H9 (cell line): ENCODE results near the gene ADGRB3. TPM values are rescaled to one million over a fixed set of nuclear protein-coding genes. Genes with fewer than 3 reads are reported as not detected.

Experiments used
- DNase-seq: peaks from one replicate; pipeline ENCODE4 v3.0.0-alpha.2; 2017
- H2AFZ ChIP-seq: one replicate; pipeline ENCODE4 v1.6.1; 2013; ENCODE audit warnings: mild to moderate bottlenecking, low read length, control low read depth, moderate library complexity
- H2AK5ac ChIP-seq: 2 replicates; pipeline ENCODE4 v1.6.1; 2013; ENCODE audit warnings: low read length, control low read depth, mixed read lengths; ENCODE audit not compliant: insufficient read length
- H2BK120ac ChIP-seq: one replicate; pipeline ENCODE4 v1.6.1; 2013; ENCODE audit warnings: low read depth, mild to moderate bottlenecking, low read length, control low read depth, inconsistent platforms; ENCODE audit not compliant: poor library complexity, severe bottlenecking
- H2BK12ac ChIP-seq: 2 replicates; pipeline ENCODE4 v1.6.1; 2013; ENCODE audit warnings: low read length, control low read depth, mixed read lengths, low read depth; ENCODE audit not compliant: insufficient read length
- H2BK15ac ChIP-seq: 2 replicates; pipeline ENCODE4 v1.6.1; 2013; ENCODE audit warnings: low read depth, low read length, control low read depth
- H2BK20ac ChIP-seq: one replicate; pipeline ENCODE4 v1.6.1; 2013; ENCODE audit warnings: low read depth, mild to moderate bottlenecking, low read length, control low read depth, inconsistent platforms; ENCODE audit not compliant: poor library complexity, severe bottlenecking
- H2BK5ac ChIP-seq: 2 replicates; pipeline ENCODE4 v1.6.1; 2013; ENCODE audit warnings: low read length, control low read depth, mixed read lengths; ENCODE audit not compliant: insufficient read length
- H3K14ac ChIP-seq: 2 replicates; pipeline ENCODE4 v1.6.1; 2013; ENCODE audit warnings: low read length, control low read depth; ENCODE audit not compliant: insufficient read depth
- H3K18ac ChIP-seq: 2 replicates; pipeline ENCODE4 v1.6.1; 2013; ENCODE audit warnings: low read depth, mild to moderate bottlenecking, mixed read lengths, low read length, control low read depth; ENCODE audit not compliant: insufficient read length
- H3K23ac ChIP-seq: 2 replicates; pipeline ENCODE4 v1.6.1; 2013; ENCODE audit warnings: low read length, control low read depth, mixed read lengths, low read depth; ENCODE audit not compliant: insufficient read length
- H3K23me2 ChIP-seq: 2 replicates; pipeline ENCODE4 v1.6.1; 2013; ENCODE audit warnings: low read depth, mild to moderate bottlenecking, mixed read lengths, low read length, control low read depth; ENCODE audit not compliant: insufficient read length, poor library complexity, severe bottlenecking
- H3K27ac ChIP-seq: 2 replicates; pipeline ENCODE4 v1.5.1; 2013; ENCODE audit warnings: low read length, control low read depth, mixed read lengths, low read depth; ENCODE audit not compliant: insufficient read length
- H3K27me3 ChIP-seq: 2 replicates; pipeline ENCODE4 v1.6.1; 2013; ENCODE audit warnings: low read length, control low read depth, inconsistent platforms; ENCODE audit not compliant: insufficient read depth
- H3K4ac ChIP-seq: 2 replicates; pipeline ENCODE4 v1.6.1; 2013; ENCODE audit warnings: low read depth, mild to moderate bottlenecking, control low read depth, inconsistent platforms, low read length, moderate library complexity
- H3K4me1 ChIP-seq: 2 replicates; pipeline ENCODE4 v1.6.1; 2013; ENCODE audit warnings: low read length, control low read depth, inconsistent platforms; ENCODE audit not compliant: insufficient read depth
- H3K4me2 ChIP-seq: 2 replicates; pipeline ENCODE4 v1.6.1; 2013; ENCODE audit warnings: low read length, control low read depth, mixed read lengths; ENCODE audit not compliant: insufficient read length, insufficient read depth
- H3K56ac ChIP-seq: 2 replicates; pipeline ENCODE4 v1.6.1; 2013; ENCODE audit warnings: low read depth, mild to moderate bottlenecking, mixed read lengths, low read length, control low read depth; ENCODE audit not compliant: insufficient read length
- H3K79me1 ChIP-seq: 2 replicates; pipeline ENCODE4 v1.6.1; 2013; ENCODE audit warnings: low read depth, mild to moderate bottlenecking, moderate library complexity, low read length, control low read depth, inconsistent platforms; ENCODE audit not compliant: insufficient read depth, poor library complexity, severe bottlenecking
- H3K79me2 ChIP-seq: 2 replicates; pipeline ENCODE4 v1.6.1; 2013; ENCODE audit warnings: low read length, control low read depth, inconsistent platforms; ENCODE audit not compliant: insufficient read depth
- H3K9ac ChIP-seq: 2 replicates; pipeline ENCODE4 v1.6.1; 2013; ENCODE audit warnings: low read length, control low read depth, mixed read lengths; ENCODE audit not compliant: insufficient read length; ENCODE audit errors: extremely low read depth
- H3K9me3 ChIP-seq: one replicate; pipeline ENCODE4 v1.6.1; 2013; ENCODE audit warnings: low read depth, low read length, inconsistent platforms; ENCODE audit not compliant: control insufficient read depth
- H3T11ph ChIP-seq: one replicate; pipeline ENCODE4 v1.6.1; 2013; ENCODE audit warnings: mild to moderate bottlenecking, low read length, control low read depth, inconsistent platforms
- H4K20me1 ChIP-seq: one replicate; pipeline ENCODE4 v1.6.1; 2013; ENCODE audit not compliant: control insufficient read depth, insufficient read length, insufficient read depth
- H4K5ac ChIP-seq: 2 replicates; pipeline ENCODE4 v1.6.1; 2013; ENCODE audit warnings: low read depth, mild to moderate bottlenecking, mixed read lengths, low read length, control low read depth; ENCODE audit not compliant: insufficient read length
- H4K8ac ChIP-seq: replicated peaks from 2 replicates; pipeline ENCODE4 v1.6.1; 2013; ENCODE audit warnings: low read length, control low read depth, mixed read lengths, low read depth; ENCODE audit not compliant: insufficient read length
- H4K91ac ChIP-seq: 2 replicates; pipeline ENCODE4 v1.6.1; 2013; ENCODE audit warnings: low read depth, mild to moderate bottlenecking, moderate library complexity, mixed read lengths, low read length, control low read depth; ENCODE audit not compliant: insufficient read length
- H3K27ac Mint-ChIP-seq, 3 experiments: 2 replicates in 2 of 3; 3 replicates in 1 of 3; pipeline ENCODE4 v1.8.0; 2020 to 2021; ENCODE audit warnings: mixed read lengths in 3 of 3, mild to moderate bottlenecking in 1 of 3, moderate library complexity in 1 of 3
- H3K27me3 Mint-ChIP-seq: 2 replicates; pipeline ENCODE4 v1.8.0; 2021; ENCODE audit warnings: low read depth, mild to moderate bottlenecking, moderate library complexity, mixed read lengths
- H3K36me3 Mint-ChIP-seq, 3 experiments: 2 replicates in 2 of 3; 3 replicates in 1 of 3; pipeline ENCODE4 v1.8.0; 2020 to 2021; ENCODE audit warnings: low read depth in 3 of 3, mixed read lengths in 3 of 3; ENCODE audit not compliant: insufficient read depth in 1 of 3
- H3K4me1 Mint-ChIP-seq, 2 experiments: 2 replicates each; pipeline ENCODE4 v1.8.0; 2020; ENCODE audit warnings: mixed read lengths in 2 of 2
- H3K4me3 Mint-ChIP-seq, 2 experiments: 2 replicates in 1 of 2; 3 replicates in 1 of 2; pipeline ENCODE4 v1.8.0; 2020 to 2021; ENCODE audit warnings: mild to moderate bottlenecking in 2 of 2, mixed read lengths in 2 of 2, moderate library complexity in 1 of 2
- H3K9me3 Mint-ChIP-seq, 2 experiments: 2 replicates in 1 of 2; 3 replicates in 1 of 2; pipeline ENCODE4 v1.8.0; 2020; ENCODE audit warnings: mild to moderate bottlenecking in 2 of 2, mixed read lengths in 2 of 2, moderate library complexity in 1 of 2
- CTCF ChIP-seq: fragments of 200-600 bp; sonication (generic); conservative IDR thresholded peaks from 3 replicates; pipeline ENCODE4 v1.8.0; 2021; ENCODE audit warnings: antibody characterized with exemption, mild to moderate bottlenecking
- WGBS: extraction: QIAGEN DNeasy Blood & Tissue Kit; methylation state at CpG from one replicate; pipeline ENCODE4 v1.1.7; 2013; ENCODE audit warnings: missing lambda C conversion rate, low lambda C conversion rate, mixed read lengths; ENCODE audit not compliant: insufficient read length; ENCODE audit errors: extremely low coverage; 5-methylcytosine and 5-hydroxymethylcytosine counted together
- total RNA-seq: library from RNA; stranded (reverse); gene quantifications from 2 replicates; pipeline ENCODE4 v1.2.1, GENCODE V29; 2021

ADGRB3 gene
- total RNA-seq, 1 experiment from 2014 or later: 0.37 TPM

- Histone ChIP-seq H2BK120ac (no peak overlapping the region), H2BK5ac (no peak overlapping the region), H3K27me3 (no peaks in the 10 kb centered on the region), H4K91ac (no peak overlapping the region), H3K14ac (no peak overlapping the region), H2AK5ac (no peak overlapping the region), H2BK20ac (no peak overlapping the region), H3K23ac (no peak overlapping the region), H3K27ac (no peak overlapping the region), H3K23me2 (no peaks in the 10 kb centered on the region), H4K20me1 (no peaks in the 10 kb centered on the region), H3K9ac (no peak overlapping the region), H3K79me2 (no peaks in the 10 kb centered on the region), H4K5ac (no peak overlapping the region), H2BK15ac (no peak overlapping the region), H3K4me2 (no peak overlapping the region), H3K9me3 (no peaks in the 10 kb centered on the region), H3K18ac (no peak overlapping the region), H2BK12ac (no peak overlapping the region), H4K8ac (no peak overlapping the region), H3K4me1 (peaks cover 2% of the 10 kb centered on the region; the same call in 1 of the 2 replicates), H3T11ph (no peak overlapping the region), H3K56ac (no peak overlapping the region), H3K4ac (no peak overlapping the region), H2AFZ (no peak overlapping the region), H3K79me1 (no peaks in the 10 kb centered on the region)
- H3K4me1 Mint-ChIP-seq: peaks cover 21 to 24% of the 10 kb centered on the region in 2 experiments
- no peaks in the 10 kb centered on the region for H3K27me3 Mint-ChIP-seq
- TF ChIP-seq CTCF: no peak
- H3K9me3 Mint-ChIP-seq: no peaks in the 10 kb centered on the region
- H3K4me3 Mint-ChIP-seq: no peak overlapping the region
- WGBS: no CpG with 5 or more reads among the region's 1 CpG
- 0 out of 7 replicates have a peak overlapping the region, but pooled peaks of 1 of the 3 experiments have one; percentile 12 for H3K27ac Mint-ChIP-seq
- H3K36me3 Mint-ChIP-seq: no peaks in the 10 kb centered on the region
- no peak for DNase-seq
Observed at GRCh38 chr6:69162811-69163210, 527.7 kb downstream of the ADGRB3 start.
